ENCODE measurements around the gene MYBPHL. TPM values are rescaled to one million over a fixed set of nuclear protein-coding genes. Genes with fewer than 3 reads are reported as not detected.

Gene MYBPHL
- total and polyA plus RNA-seq, 7 experiments from 2014 or later: not detected

- H3K36me3 ChIP-seq (ENCODE audit: control insufficient read depth in 2 of 3, insufficient read depth in 3 of 3, low read length in 3 of 3): no peaks in the 10 kb centered on the region
- H3K9me3 Mint-ChIP-seq: no peaks in the 10 kb centered on the region
- no peak overlapping the region for H3K4me3 ChIP-seq (ENCODE audit: low read length)
- DNase-seq (no peak), ATAC-seq (no peak)
- POLR2A ChIA-PET: no interaction called here
- no peaks in the 10 kb centered on the region for H3K27me3 Mint-ChIP-seq
- H3K4me1 Mint-ChIP-seq: peaks cover 0 to 5% (median 2%) of the 10 kb centered on the region in 7 donors
- no peak overlapping the region for H3K4me3 Mint-ChIP-seq
- intact Hi-C loops (cut with micrococcal nuclease): no loop called here
- H3K4me1 ChIP-seq (ENCODE audit: control insufficient read depth in 2 of 2, insufficient read depth in 2 of 2, low read length in 2 of 2): no peaks in the 10 kb centered on the region
- no peak overlapping the region for H3K27ac Mint-ChIP-seq
- H3K36me3 Mint-ChIP-seq: peaks cover 0 to 4% (median 0%) of the 10 kb centered on the region in 5 donors
- H3K27me3 ChIP-seq (ENCODE audit: control insufficient read depth in 2 of 2, insufficient read depth in 2 of 2, low read length in 2 of 2): no peaks in the 10 kb centered on the region
- H3K9me3 ChIP-seq (ENCODE audit: control insufficient read depth in 2 of 3, low read length in 3 of 3): no peaks in the 10 kb centered on the region
- H3K27ac ChIP-seq (ENCODE audit: low read depth, low read length): no peak overlapping the region
- CTCF ChIA-PET: no interaction called here
Observed at GRCh38 chr1:109271458-109271857, 35.4 kb downstream of the MYBPHL start.

GRCh38 chr1:109270623-109271317, 36.0 kb downstream of the MYBPHL start:
- intact Hi-C loops (cut with micrococcal nuclease): no loop called here
- peaks cover 0 to 4% (median 0%) of the 10 kb centered on the region in 5 donors for H3K36me3 Mint-ChIP-seq
- no peaks in the 10 kb centered on the region for H3K27me3 ChIP-seq (ENCODE audit: control insufficient read depth in 2 of 2, insufficient read depth in 2 of 2, low read length in 2 of 2)
- H3K27ac Mint-ChIP-seq: no peak overlapping the region
- ATAC-seq (no peak), DNase-seq (no peak)
- CTCF ChIA-PET: no interaction called here
- peaks cover 0 to 5% (median 2%) of the 10 kb centered on the region in 7 donors for H3K4me1 Mint-ChIP-seq
- no peak overlapping the region for H3K4me3 Mint-ChIP-seq
- POLR2A ChIA-PET: no interaction called here
- H3K27me3 Mint-ChIP-seq: no peaks in the 10 kb centered on the region
- no peaks in the 10 kb centered on the region for H3K36me3 ChIP-seq (ENCODE audit: control insufficient read depth in 2 of 3, insufficient read depth in 3 of 3, low read length in 3 of 3)
- H3K27ac ChIP-seq (ENCODE audit: low read depth, low read length): no peak overlapping the region
- no peaks in the 10 kb centered on the region for H3K9me3 Mint-ChIP-seq
- no peaks in the 10 kb centered on the region for H3K4me1 ChIP-seq (ENCODE audit: control insufficient read depth in 2 of 2, insufficient read depth in 2 of 2, low read length in 2 of 2)
- H3K4me3 ChIP-seq (ENCODE audit: low read length): no peak overlapping the region
- H3K9me3 ChIP-seq (ENCODE audit: control insufficient read depth in 2 of 3, low read length in 3 of 3): no peaks in the 10 kb centered on the region

- Histone ChIP-seq H3K27me3 (ENCODE audit: control insufficient read depth in 2 of 2, insufficient read depth in 2 of 2, low read length in 2 of 2) (no peaks in the 10 kb centered on the region), H3K27ac (ENCODE audit: low read depth, low read length) (no peak overlapping the region), H3K4me1 (ENCODE audit: control insufficient read depth in 2 of 2, insufficient read depth in 2 of 2, low read length in 2 of 2) (no peaks in the 10 kb centered on the region), H3K36me3 (ENCODE audit: control insufficient read depth in 2 of 3, insufficient read depth in 3 of 3, low read length in 3 of 3) (no peaks in the 10 kb centered on the region), H3K9me3 (ENCODE audit: control insufficient read depth in 2 of 3, low read length in 3 of 3) (no peaks in the 10 kb centered on the region), H3K4me3 (ENCODE audit: low read length) (no peak overlapping the region)
- no peaks in the 10 kb centered on the region for H3K9me3 Mint-ChIP-seq
- DNase-seq (no peak), ATAC-seq (no peak)
- peaks cover 0 to 5% (median 2%) of the 10 kb centered on the region in 7 donors for H3K4me1 Mint-ChIP-seq
- ChIA-PET CTCF (no interaction called here), POLR2A (no interaction called here)
- intact Hi-C loops (cut with micrococcal nuclease): no loop called here
- no peak overlapping the region for H3K4me3 Mint-ChIP-seq
- H3K27ac Mint-ChIP-seq: peak overlapping the region in 2 of 9 donors; percentile 62 to 87
- H3K27me3 Mint-ChIP-seq: no peaks in the 10 kb centered on the region
- peaks cover 0 to 4% (median 0%) of the 10 kb centered on the region in 5 donors for H3K36me3 Mint-ChIP-seq
Observed at GRCh38 chr1:109269981-109270622, 36.7 kb downstream of the MYBPHL start.

- Histone ChIP-seq H3K9me3 (ENCODE audit: control insufficient read depth in 2 of 3, low read length in 3 of 3) (no peaks in the 10 kb centered on the region), H3K4me1 (ENCODE audit: control insufficient read depth in 2 of 2, insufficient read depth in 2 of 2, low read length in 2 of 2) (no peaks in the 10 kb centered on the region), H3K27ac (ENCODE audit: low read depth, low read length) (no peak overlapping the region), H3K27me3 (ENCODE audit: control insufficient read depth in 2 of 2, insufficient read depth in 2 of 2, low read length in 2 of 2) (no peaks in the 10 kb centered on the region), H3K36me3 (ENCODE audit: control insufficient read depth in 2 of 3, insufficient read depth in 3 of 3, low read length in 3 of 3) (no peaks in the 10 kb centered on the region), H3K4me3 (ENCODE audit: low read length) (no peak overlapping the region)
- intact Hi-C loops (cut with micrococcal nuclease): no loop called here
- ChIA-PET POLR2A (no interaction called here), CTCF (no interaction called here)
- peaks cover 0 to 4% (median 0%) of the 10 kb centered on the region in 5 donors for H3K36me3 Mint-ChIP-seq
- no peak overlapping the region for H3K27ac Mint-ChIP-seq
- H3K27me3 Mint-ChIP-seq: no peaks in the 10 kb centered on the region
- peaks cover 0 to 5% (median 2%) of the 10 kb centered on the region in 7 donors for H3K4me1 Mint-ChIP-seq
- H3K9me3 Mint-ChIP-seq: no peaks in the 10 kb centered on the region
- no peak for DNase-seq
- no peak for ATAC-seq
- no peak overlapping the region for H3K4me3 Mint-ChIP-seq
Observed at GRCh38 chr1:109269212-109269980, 37.4 kb downstream of the MYBPHL start.

- H3K9me3 Mint-ChIP-seq: no peaks in the 10 kb centered on the region
- DNase-seq: no peak
- Histone ChIP-seq H3K27ac (ENCODE audit: low read depth, low read length) (no peak overlapping the region), H3K4me1 (ENCODE audit: control insufficient read depth in 2 of 2, insufficient read depth in 2 of 2, low read length in 2 of 2) (no peaks in the 10 kb centered on the region), H3K9me3 (ENCODE audit: control insufficient read depth in 2 of 3, low read length in 3 of 3) (no peaks in the 10 kb centered on the region), H3K4me3 (ENCODE audit: low read length) (no peak overlapping the region), H3K27me3 (ENCODE audit: control insufficient read depth in 2 of 2, insufficient read depth in 2 of 2, low read length in 2 of 2) (no peaks in the 10 kb centered on the region), H3K36me3 (ENCODE audit: control insufficient read depth in 2 of 3, insufficient read depth in 3 of 3, low read length in 3 of 3) (no peaks in the 10 kb centered on the region)
- H3K4me1 Mint-ChIP-seq: peaks cover 0 to 3% (median 0%) of the 10 kb centered on the region in 7 donors
- H3K27ac Mint-ChIP-seq: no peak overlapping the region
- POLR2A ChIA-PET: no interaction called here
- H3K4me3 Mint-ChIP-seq: no peak overlapping the region
- no peak for ATAC-seq
- intact Hi-C loops (cut with micrococcal nuclease): no loop called here
- H3K36me3 Mint-ChIP-seq: peaks cover 0 to 4% (median 0%) of the 10 kb centered on the region in 5 donors
- CTCF ChIA-PET: no interaction called here
- H3K27me3 Mint-ChIP-seq: no peaks in the 10 kb centered on the region
Observed at GRCh38 chr1:109268431-109269211, 38.2 kb downstream of the MYBPHL start.

- DNase-seq (no peak), ATAC-seq (no peak)
- Mint-ChIP-seq H3K36me3 (peaks cover 0 to 4% (median 0%) of the 10 kb centered on the region in 5 donors), H3K27me3 (no peaks in the 10 kb centered on the region), H3K27ac (no peak overlapping the region), H3K4me1 (peaks cover 0 to 9% (median 0%) of the 10 kb centered on the region in 7 donors), H3K9me3 (no peaks in the 10 kb centered on the region), H3K4me3 (no peak overlapping the region)
- Histone ChIP-seq H3K27me3 (ENCODE audit: control insufficient read depth in 2 of 2, insufficient read depth in 2 of 2, low read length in 2 of 2) (no peaks in the 10 kb centered on the region), H3K9me3 (ENCODE audit: control insufficient read depth in 2 of 3, low read length in 3 of 3) (no peaks in the 10 kb centered on the region), H3K36me3 (ENCODE audit: control insufficient read depth in 2 of 3, insufficient read depth in 3 of 3, low read length in 3 of 3) (no peaks in the 10 kb centered on the region), H3K4me3 (ENCODE audit: low read length) (no peak overlapping the region), H3K4me1 (ENCODE audit: control insufficient read depth in 2 of 2, insufficient read depth in 2 of 2, low read length in 2 of 2) (no peaks in the 10 kb centered on the region), H3K27ac (ENCODE audit: low read depth, low read length) (no peak overlapping the region)
- intact Hi-C loops (cut with micrococcal nuclease): no loop called here
- POLR2A ChIA-PET: no interaction called here
- CTCF ChIA-PET: interaction anchor here (0.7 kb wide), 1 partner anchor 268 kb away, joined by 3 read pairs; no protein-coding TSS in a partner anchor
Observed at GRCh38 chr1:109267743-109268300, 39.0 kb downstream of the MYBPHL start.

Data from naive thymus-derived CD4-positive, alpha-beta T cell (primary cell).